ENCODE measurements around the gene FARP1.

Gene FARP1

GRCh38 chr13:98284679-98285078, 141.8 kb downstream of the FARP1 start:
- TF ChIP-seq, protein P1, sequence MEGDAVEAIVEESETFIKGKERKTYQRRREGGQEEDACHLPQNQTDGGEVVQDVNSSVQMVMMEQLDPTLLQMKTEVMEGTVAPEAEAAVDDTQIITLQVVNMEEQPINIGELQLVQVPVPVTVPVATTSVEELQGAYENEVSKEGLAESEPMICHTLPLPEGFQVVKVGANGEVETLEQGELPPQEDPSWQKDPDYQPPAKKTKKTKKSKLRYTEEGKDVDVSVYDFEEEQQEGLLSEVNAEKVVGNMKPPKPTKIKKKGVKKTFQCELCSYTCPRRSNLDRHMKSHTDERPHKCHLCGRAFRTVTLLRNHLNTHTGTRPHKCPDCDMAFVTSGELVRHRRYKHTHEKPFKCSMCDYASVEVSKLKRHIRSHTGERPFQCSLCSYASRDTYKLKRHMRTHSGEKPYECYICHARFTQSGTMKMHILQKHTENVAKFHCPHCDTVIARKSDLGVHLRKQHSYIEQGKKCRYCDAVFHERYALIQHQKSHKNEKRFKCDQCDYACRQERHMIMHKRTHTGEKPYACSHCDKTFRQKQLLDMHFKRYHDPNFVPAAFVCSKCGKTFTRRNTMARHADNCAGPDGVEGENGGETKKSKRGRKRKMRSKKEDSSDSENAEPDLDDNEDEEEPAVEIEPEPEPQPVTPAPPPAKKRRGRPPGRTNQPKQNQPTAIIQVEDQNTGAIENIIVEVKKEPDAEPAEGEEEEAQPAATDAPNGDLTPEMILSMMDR (IDR thresholded peaks at IDR 0.05; ENCODE audit: low read length, missing control alignments) = no peak
- H3K4me3 ChIP-seq (replicated peaks; ENCODE audit: low read depth, low read length) = no peak overlapping the region
- no peak for DNase-seq (ENCODE audit: low read depth)

GRCh38 chr13:98285317-98285716, 142.4 kb downstream of the FARP1 start:
- no peak for DNase-seq (ENCODE audit: low read depth)
- TF ChIP-seq, protein P1 (IDR thresholded peaks at IDR 0.05; ENCODE audit: low read length, missing control alignments) = no peak

GRCh38 chr13:98285852-98286594, 143.1 kb downstream of the FARP1 start:
- TF ChIP-seq, protein P1 (IDR thresholded peaks at IDR 0.05; ENCODE audit: low read length, missing control alignments) = no peak

More at GRCh38 chr13:98285317-98285716, 142.4 kb downstream of the FARP1 start:
- no peak overlapping the region for H3K4me3 ChIP-seq (replicated peaks; ENCODE audit: low read depth, low read length)

GRCh38 chr13:98286799-98287198, 143.9 kb downstream of the FARP1 start:
- H3K4me3 ChIP-seq (replicated peaks; ENCODE audit: low read depth, low read length) = no peak overlapping the region
- no peak for DNase-seq (ENCODE audit: low read depth)

More at GRCh38 chr13:98285852-98286594, 143.1 kb downstream of the FARP1 start:
- no peak for DNase-seq (ENCODE audit: low read depth)
- no peak overlapping the region for H3K4me3 ChIP-seq (replicated peaks; ENCODE audit: low read depth, low read length)

GRCh38 chr13:98288211-98288610, 145.3 kb downstream of the FARP1 start:
- TF ChIP-seq, protein P1 (IDR thresholded peaks at IDR 0.05; ENCODE audit: low read length, missing control alignments) = no peak
- no peak overlapping the region for H3K4me3 ChIP-seq (replicated peaks; ENCODE audit: low read depth, low read length)
- DNase-seq (ENCODE audit: low read depth) = no peak

More at GRCh38 chr13:98286799-98287198, 143.9 kb downstream of the FARP1 start:
- TF ChIP-seq, protein P1 (IDR thresholded peaks at IDR 0.05; ENCODE audit: low read length, missing control alignments) = no peak

- no peak for DNase-seq (ENCODE audit: low read depth)
These were observed 146.5 kb downstream of the FARP1 start for GRCh38 chr13:98289339-98289945.

More at GRCh38 chr13:98289339-98289945, 146.5 kb downstream of the FARP1 start:
- TF ChIP-seq, protein P1 (IDR thresholded peaks at IDR 0.05; ENCODE audit: low read length, missing control alignments) = no peak
- H3K4me3 ChIP-seq (replicated peaks; ENCODE audit: low read depth, low read length) = no peak overlapping the region
